ENCODE data around the gene ARHGAP27. TPM values are rescaled to one million over a fixed set of nuclear protein-coding genes. Genes with fewer than 3 reads are reported as not detected.

ARHGAP27 gene
- polyA plus RNA-seq, 1 donor (not counting 4 experiments of a cell fraction or from before 2014, with no cell fraction given) = 14.4 TPM

GRCh38 chr17:45437465-45438283 is 5.0 kb upstream of the ARHGAP27 start:
- no peak overlapping the region for H2AFZ ChIP-seq (ENCODE audit: control insufficient read depth, low read length)
- no peak for FAIRE-seq
- no peak overlapping the region for H3K27ac ChIP-seq (ENCODE audit: control insufficient read depth, insufficient read depth, low read length)
- H3K9ac ChIP-seq (ENCODE audit: control insufficient read depth, extremely low read depth, insufficient read depth, low read length) = no peak overlapping the region
- H3K4me2 ChIP-seq (ENCODE audit: control insufficient read depth, extremely low read depth, insufficient read depth, low read depth, low read length) = no peak overlapping the region
- no peak overlapping the region for H3K4me3 ChIP-seq (ENCODE audit: control insufficient read depth in 2 of 3, extremely low read depth in 1 of 3, insufficient read depth in 2 of 3, low read depth in 1 of 3, low read length in 3 of 3)
- H3K36me3 ChIP-seq (ENCODE audit: control insufficient read depth in 2 of 2, extremely low read depth in 1 of 2, insufficient read depth in 2 of 2, low read length in 2 of 2) = peaks cover 4 to 13% of the 10 kb centered on the region in 2 experiments
- H4K20me1 ChIP-seq (ENCODE audit: control insufficient read depth, extremely low read depth, insufficient read depth, low read length) = no peaks in the 10 kb centered on the region
- peaks cover 28% of the 10 kb centered on the region for H3K4me1 ChIP-seq (ENCODE audit: control insufficient read depth, extremely low read depth, insufficient read depth, low read length)
- no peaks in the 10 kb centered on the region for H3K27me3 ChIP-seq (ENCODE audit: control insufficient read depth, extremely low read depth, insufficient read depth, low read length)
- TF ChIP-seq CTCF (optimal IDR thresholded peaks at IDR 0.05 in 1 of 3, IDR thresholded peaks at IDR 0.05 in 1 of 3, conservative IDR thresholded peaks at IDR 0.05 in 1 of 3; ENCODE audit: extremely low read depth in 1 of 3, insufficient read depth in 2 of 3, low read length in 3 of 3) (no peak), EZH2 (IDR thresholded peaks at IDR 0.05; ENCODE audit: low read length) (no peak)
- no peak for DNase-seq (ENCODE audit: low read depth, low spot score)
- peaks cover 5% of the 10 kb centered on the region for H3K9me1 ChIP-seq (ENCODE audit: control insufficient read depth, extremely low read depth, insufficient read depth, low read length)
- no peaks in the 10 kb centered on the region for H3K9me3 ChIP-seq (ENCODE audit: control insufficient read depth, low read depth, low read length)
- no peaks in the 10 kb centered on the region for H3K79me2 ChIP-seq (ENCODE audit: control insufficient read depth, insufficient read depth, low read length)
- dilution Hi-C loops (cut with MboI; ENCODE audit: extremely low pct_ligation_motif_present, low sequenced_read_pairs) = no loop called here

- FAIRE-seq (no peak), DNase-seq (ENCODE audit: low read depth, low spot score) (no peak)
- Histone ChIP-seq H3K4me2 (ENCODE audit: control insufficient read depth, extremely low read depth, insufficient read depth, low read depth, low read length) (no peak overlapping the region), H3K9me1 (ENCODE audit: control insufficient read depth, extremely low read depth, insufficient read depth, low read length) (peaks cover 5% of the 10 kb centered on the region), H3K79me2 (ENCODE audit: control insufficient read depth, insufficient read depth, low read length) (no peaks in the 10 kb centered on the region), H3K9ac (ENCODE audit: control insufficient read depth, extremely low read depth, insufficient read depth, low read length) (no peak overlapping the region), H3K36me3 (ENCODE audit: control insufficient read depth in 2 of 2, extremely low read depth in 1 of 2, insufficient read depth in 2 of 2, low read length in 2 of 2) (peaks cover 4 to 13% of the 10 kb centered on the region in 2 experiments), H2AFZ (ENCODE audit: control insufficient read depth, low read length) (no peak overlapping the region), H3K4me3 (ENCODE audit: control insufficient read depth in 2 of 3, extremely low read depth in 1 of 3, insufficient read depth in 2 of 3, low read depth in 1 of 3, low read length in 3 of 3) (no peak overlapping the region), H3K9me3 (ENCODE audit: control insufficient read depth, low read depth, low read length) (no peaks in the 10 kb centered on the region), H4K20me1 (ENCODE audit: control insufficient read depth, extremely low read depth, insufficient read depth, low read length) (no peaks in the 10 kb centered on the region), H3K27me3 (ENCODE audit: control insufficient read depth, extremely low read depth, insufficient read depth, low read length) (no peaks in the 10 kb centered on the region), H3K27ac (ENCODE audit: control insufficient read depth, insufficient read depth, low read length) (no peak overlapping the region), H3K4me1 (ENCODE audit: control insufficient read depth, extremely low read depth, insufficient read depth, low read length) (peaks cover 28% of the 10 kb centered on the region)
- dilution Hi-C loops (cut with MboI; ENCODE audit: extremely low pct_ligation_motif_present, low sequenced_read_pairs) = no loop called here
- TF ChIP-seq EZH2 (IDR thresholded peaks at IDR 0.05; ENCODE audit: low read length) (no peak), CTCF (optimal IDR thresholded peaks at IDR 0.05 in 1 of 3, IDR thresholded peaks at IDR 0.05 in 1 of 3, conservative IDR thresholded peaks at IDR 0.05 in 1 of 3; ENCODE audit: extremely low read depth in 1 of 3, insufficient read depth in 2 of 3, low read length in 3 of 3) (no peak)
Measured at GRCh38 chr17:45436625-45437464, 4.2 kb upstream of the ARHGAP27 start.
